Measurements from ENCODE around the gene TENT5C.

TENT5C gene

GRCh38 chr1:117660271-117660965, 54.6 kb downstream of the TENT5C start:
- H4K20me1 ChIP-seq (ENCODE audit: insufficient read depth): no peaks in the 10 kb centered on the region
- TF ChIP-seq CTCF (conservative IDR thresholded peaks at IDR 0.05; ENCODE audit: low read depth, low read length): no peak
- H3K4me1 ChIP-seq (ENCODE audit: low read depth, poor library complexity, severe bottlenecking): peaks cover 90% of the 10 kb centered on the region
- no peak overlapping the region for H3K4me3 ChIP-seq (IDR thresholded peaks at IDR 0.05; ENCODE audit: insufficient read depth, low read depth, low read length)
- no peaks in the 10 kb centered on the region for H3K27me3 ChIP-seq (ENCODE audit: insufficient read depth, low read depth)
- H3K36me3 ChIP-seq (ENCODE audit: insufficient read depth): no peaks in the 10 kb centered on the region
- H3K4me2 ChIP-seq: peak overlapping the region; percentile 57
- H3K79me2 ChIP-seq (ENCODE audit: insufficient read depth, low read depth): no peaks in the 10 kb centered on the region
- H2AFZ ChIP-seq (ENCODE audit: low read depth): no peak overlapping the region
- H3K9ac ChIP-seq: peak overlapping the region; percentile 27; the same call in 1 of the 2 replicates
- H3K27ac ChIP-seq: peak overlapping the region; percentile 82

- Histone ChIP-seq H3K27me3 (ENCODE audit: insufficient read depth, low read depth) (no peaks in the 10 kb centered on the region), H4K20me1 (ENCODE audit: insufficient read depth) (no peaks in the 10 kb centered on the region), H3K4me2 (peak overlapping the region; percentile 57; the same call in 1 of the 2 replicates), H3K9ac (no peak overlapping the region; the same call in 1 of the 2 replicates), H3K4me1 (ENCODE audit: low read depth, poor library complexity, severe bottlenecking) (peaks cover 87% of the 10 kb centered on the region), H3K4me3 (IDR thresholded peaks at IDR 0.05; ENCODE audit: insufficient read depth, low read depth, low read length) (no peak overlapping the region), H2AFZ (ENCODE audit: low read depth) (no peak overlapping the region), H3K27ac (peak overlapping the region; percentile 82), H3K36me3 (ENCODE audit: insufficient read depth) (no peaks in the 10 kb centered on the region), H3K79me2 (ENCODE audit: insufficient read depth, low read depth) (no peaks in the 10 kb centered on the region)
- TF ChIP-seq CTCF (conservative IDR thresholded peaks at IDR 0.05; ENCODE audit: low read depth, low read length): no peak
Measured at GRCh38 chr1:117661027-117661426, 55.2 kb downstream of the TENT5C start.

- no peaks in the 10 kb centered on the region for H4K20me1 ChIP-seq (ENCODE audit: insufficient read depth)
- no peak overlapping the region for H3K4me3 ChIP-seq (IDR thresholded peaks at IDR 0.05; ENCODE audit: insufficient read depth, low read depth, low read length)
- H3K36me3 ChIP-seq (ENCODE audit: insufficient read depth): no peaks in the 10 kb centered on the region
- H3K4me2 ChIP-seq: no peak overlapping the region
- no peak overlapping the region for H3K9ac ChIP-seq
- TF ChIP-seq CTCF (conservative IDR thresholded peaks at IDR 0.05; ENCODE audit: low read depth, low read length): no peak
- H3K79me2 ChIP-seq (ENCODE audit: insufficient read depth, low read depth): no peaks in the 10 kb centered on the region
- H3K4me1 ChIP-seq (ENCODE audit: low read depth, poor library complexity, severe bottlenecking): peaks cover 81% of the 10 kb centered on the region
- H2AFZ ChIP-seq (ENCODE audit: low read depth): no peak overlapping the region
- no peaks in the 10 kb centered on the region for H3K27me3 ChIP-seq (ENCODE audit: insufficient read depth, low read depth)
- H3K27ac ChIP-seq: no peak overlapping the region
Measured at GRCh38 chr1:117662667-117663066, 56.8 kb downstream of the TENT5C start.

- Histone ChIP-seq H3K79me2 (ENCODE audit: insufficient read depth, low read depth) (no peaks in the 10 kb centered on the region), H3K27me3 (ENCODE audit: insufficient read depth, low read depth) (no peaks in the 10 kb centered on the region), H4K20me1 (ENCODE audit: insufficient read depth) (no peaks in the 10 kb centered on the region), H3K27ac (peak overlapping the region; percentile 73; the same call in 1 of the 2 replicates), H2AFZ (ENCODE audit: low read depth) (no peak overlapping the region), H3K9ac (no peak overlapping the region), H3K4me2 (peak overlapping the region; percentile 54; the same call in 1 of the 2 replicates), H3K4me1 (ENCODE audit: low read depth, poor library complexity, severe bottlenecking) (peaks cover 74% of the 10 kb centered on the region), H3K36me3 (ENCODE audit: insufficient read depth) (no peaks in the 10 kb centered on the region), H3K4me3 (IDR thresholded peaks at IDR 0.05; ENCODE audit: insufficient read depth, low read depth, low read length) (no peak overlapping the region)
- no peak for TF ChIP-seq CTCF (conservative IDR thresholded peaks at IDR 0.05; ENCODE audit: low read depth, low read length)
Measured at GRCh38 chr1:117663156-117663902, 57.5 kb downstream of the TENT5C start.

Data from KMS-11 (cell line).